Endodermal cell (in vitro differentiated cells): Measurements from ENCODE around the gene ERG. TPM values are rescaled to one million over a fixed set of nuclear protein-coding genes. Genes with fewer than 3 reads are reported as not detected.

Experiments used
- DNase-seq: peaks from one replicate; pipeline ENCODE4 v3.0.0-alpha.2; 2017
- H3K27ac ChIP-seq: 2 replicates; pipeline ENCODE4 v1.5.1; 2013; ENCODE audit warnings: mild to moderate bottlenecking, low read depth, low read length, moderate library complexity
- H3K27me3 ChIP-seq: 2 replicates; pipeline ENCODE4 v1.6.1; 2013; ENCODE audit warnings: mild to moderate bottlenecking, low read length, moderate library complexity; ENCODE audit not compliant: insufficient read depth, control insufficient read depth, poor library complexity, severe bottlenecking
- H3K36me3 ChIP-seq: 2 replicates; pipeline ENCODE4 v1.7.0; 2013; ENCODE audit warnings: mild to moderate bottlenecking, low read length, moderate library complexity; ENCODE audit not compliant: control insufficient read depth, insufficient read depth
- H3K4me1 ChIP-seq: one replicate; pipeline ENCODE4 v1.7.0; 2013; ENCODE audit warnings: low read length; ENCODE audit not compliant: control insufficient read depth, insufficient read depth
- H3K4me3 ChIP-seq: 2 replicates; pipeline ENCODE4 v1.5.1; 2013; ENCODE audit warnings: mild to moderate bottlenecking, low read length, moderate library complexity
- H3K9ac ChIP-seq: 2 replicates; pipeline ENCODE4 v1.6.1; 2013; ENCODE audit warnings: mild to moderate bottlenecking, low read length, moderate library complexity; ENCODE audit not compliant: poor library complexity, severe bottlenecking; ENCODE audit errors: extremely low read depth
- H3K9me3 ChIP-seq: 2 replicates; pipeline ENCODE4 v1.6.1; 2013; ENCODE audit warnings: mild to moderate bottlenecking, low read length, moderate library complexity; ENCODE audit not compliant: control insufficient read depth
- H3K27ac Mint-ChIP-seq: 2 replicates; pipeline ENCODE4 v1.8.0; 2020; ENCODE audit warnings: mixed read lengths
- H3K27me3 Mint-ChIP-seq: 2 replicates; pipeline ENCODE4 v1.8.0; 2021; ENCODE audit warnings: mild to moderate bottlenecking, mixed read lengths; ENCODE audit not compliant: insufficient read depth
- H3K36me3 Mint-ChIP-seq: 2 replicates; pipeline ENCODE4 v1.8.0; 2020; ENCODE audit warnings: low read depth, mixed read lengths
- H3K4me1 Mint-ChIP-seq: 2 replicates; pipeline ENCODE4 v1.8.0; 2020; ENCODE audit warnings: mixed read lengths
- H3K4me3 Mint-ChIP-seq: 2 replicates; pipeline ENCODE4 v1.8.0; 2020; ENCODE audit warnings: mild to moderate bottlenecking, moderate library complexity, mixed read lengths
- H3K9me3 Mint-ChIP-seq: 2 replicates; pipeline ENCODE4 v1.8.0; 2020; ENCODE audit warnings: mild to moderate bottlenecking, mixed read lengths
- WGBS, 2 experiments: methylation state at CpG; one replicate each; pipeline versions ENCODE4 v1.1.5 to v1.1.7; 2013; ENCODE audit warnings: missing lambda C conversion rate in 2 of 2, mixed read lengths in 1 of 2; ENCODE audit not compliant: insufficient coverage in 1 of 2, insufficient read length in 1 of 2; 5-methylcytosine and 5-hydroxymethylcytosine counted together
- total RNA-seq, 2 donors: library from RNA; stranded (reverse); fragmentation: NEBNext Ultra II Directional in 1 of 2; extraction: Animal tissue kit (Norgen Biotek cat#: 25700) in 1 of 2; gene quantifications; 2 replicates in 1 of 2; 3 replicates in 1 of 2; pipeline ENCODE4 v1.2.1, GENCODE V29; 2021
- TF ChIP-seq, protein P1 (sequence below): fragments of 200-600 bp; sonication (generic); conservative IDR thresholded peaks from 2 replicates; pipeline ENCODE4 v1.5.0; 2021; ENCODE audit warnings: antibody characterized with exemption, mild to moderate bottlenecking

Gene ERG
- total RNA-seq, 2 donors from 2014 or later, result not detected

DNA sequence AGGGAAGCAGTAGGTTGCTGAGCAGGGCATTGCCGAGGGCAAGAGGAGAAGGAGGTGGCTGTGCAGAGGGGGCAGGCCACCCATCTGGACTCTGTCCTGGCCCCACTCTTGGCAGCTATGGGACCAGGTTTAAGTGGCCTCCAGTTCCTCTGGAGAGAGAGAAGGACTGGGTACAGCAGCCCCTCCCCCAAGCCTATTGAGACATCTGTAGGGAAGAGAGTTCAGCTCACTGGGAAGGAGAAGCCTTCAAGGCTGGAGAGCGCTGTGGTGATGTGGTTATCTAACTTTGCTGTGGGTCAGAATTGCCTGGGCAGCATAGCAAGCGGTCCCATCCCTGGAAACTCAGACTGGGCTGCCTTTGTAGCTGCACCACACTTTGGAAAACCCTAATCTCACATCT lies 147.6 kb downstream of the ERG start:
- H3K9ac ChIP-seq, result no peak overlapping the region
- peaks cover 7% of the 10 kb centered on the region for H3K4me1 ChIP-seq
- H3K36me3 Mint-ChIP-seq, result no peaks in the 10 kb centered on the region
- H3K27me3 Mint-ChIP-seq, result peaks cover 5% of the 10 kb centered on the region
- H3K4me3 Mint-ChIP-seq, result no peak overlapping the region
- H3K27ac Mint-ChIP-seq, result no peak overlapping the region
- H3K27ac ChIP-seq, result no peak overlapping the region
- TF ChIP-seq, protein P1, sequence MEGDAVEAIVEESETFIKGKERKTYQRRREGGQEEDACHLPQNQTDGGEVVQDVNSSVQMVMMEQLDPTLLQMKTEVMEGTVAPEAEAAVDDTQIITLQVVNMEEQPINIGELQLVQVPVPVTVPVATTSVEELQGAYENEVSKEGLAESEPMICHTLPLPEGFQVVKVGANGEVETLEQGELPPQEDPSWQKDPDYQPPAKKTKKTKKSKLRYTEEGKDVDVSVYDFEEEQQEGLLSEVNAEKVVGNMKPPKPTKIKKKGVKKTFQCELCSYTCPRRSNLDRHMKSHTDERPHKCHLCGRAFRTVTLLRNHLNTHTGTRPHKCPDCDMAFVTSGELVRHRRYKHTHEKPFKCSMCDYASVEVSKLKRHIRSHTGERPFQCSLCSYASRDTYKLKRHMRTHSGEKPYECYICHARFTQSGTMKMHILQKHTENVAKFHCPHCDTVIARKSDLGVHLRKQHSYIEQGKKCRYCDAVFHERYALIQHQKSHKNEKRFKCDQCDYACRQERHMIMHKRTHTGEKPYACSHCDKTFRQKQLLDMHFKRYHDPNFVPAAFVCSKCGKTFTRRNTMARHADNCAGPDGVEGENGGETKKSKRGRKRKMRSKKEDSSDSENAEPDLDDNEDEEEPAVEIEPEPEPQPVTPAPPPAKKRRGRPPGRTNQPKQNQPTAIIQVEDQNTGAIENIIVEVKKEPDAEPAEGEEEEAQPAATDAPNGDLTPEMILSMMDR, result no peak
- DNase-seq, result peak; percentile 35
- no peaks in the 10 kb centered on the region for H3K27me3 ChIP-seq
- no peaks in the 10 kb centered on the region for H3K36me3 ChIP-seq
- peaks cover 34% of the 10 kb centered on the region for H3K4me1 Mint-ChIP-seq
- no peak overlapping the region for H3K4me3 ChIP-seq
- no peaks in the 10 kb centered on the region for H3K9me3 ChIP-seq
- WGBS, 2 experiments, result 95 to 100% methylated on average over 3 of the region's 3 CpGs
- no peaks in the 10 kb centered on the region for H3K9me3 Mint-ChIP-seq

DNA sequence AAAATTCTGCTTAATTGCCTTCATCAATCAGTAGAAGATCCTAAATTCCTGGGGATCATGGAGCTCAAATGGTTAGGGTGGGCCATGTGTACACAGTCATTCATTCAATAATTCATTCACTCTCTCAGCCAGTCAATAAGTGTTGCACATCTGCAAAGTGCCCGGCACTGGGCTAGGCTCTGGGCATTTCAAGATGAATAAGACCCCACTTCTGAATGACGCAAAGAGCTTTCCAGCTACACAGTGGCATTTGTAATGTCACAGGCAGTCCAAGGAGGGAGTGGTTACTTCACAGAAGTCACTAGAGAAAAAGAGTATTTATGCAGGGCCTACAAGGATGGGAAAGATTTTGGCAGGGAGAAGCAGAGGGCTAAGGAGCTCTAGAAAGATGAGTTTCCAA lies 148.3 kb downstream of the ERG start:
- no peak overlapping the region for H3K4me3 Mint-ChIP-seq
- H3K27me3 ChIP-seq, result no peaks in the 10 kb centered on the region
- H3K36me3 ChIP-seq, result no peaks in the 10 kb centered on the region
- no peaks in the 10 kb centered on the region for H3K9me3 ChIP-seq
- DNase-seq, result no peak
- H3K27me3 Mint-ChIP-seq, result peaks cover 1% of the 10 kb centered on the region
- H3K27ac ChIP-seq, result no peak overlapping the region
- peaks cover 7% of the 10 kb centered on the region for H3K4me1 ChIP-seq
- TF ChIP-seq, protein P1, result no peak
- no peak overlapping the region for H3K9ac ChIP-seq
- H3K9me3 Mint-ChIP-seq, result no peaks in the 10 kb centered on the region
- H3K27ac Mint-ChIP-seq, result no peak overlapping the region
- no peak overlapping the region for H3K4me3 ChIP-seq
- no peaks in the 10 kb centered on the region for H3K36me3 Mint-ChIP-seq
- peaks cover 30% of the 10 kb centered on the region for H3K4me1 Mint-ChIP-seq
- WGBS, 2 experiments, result 90 to 97% methylated on average over 2 of the region's 2 CpGs

DNA sequence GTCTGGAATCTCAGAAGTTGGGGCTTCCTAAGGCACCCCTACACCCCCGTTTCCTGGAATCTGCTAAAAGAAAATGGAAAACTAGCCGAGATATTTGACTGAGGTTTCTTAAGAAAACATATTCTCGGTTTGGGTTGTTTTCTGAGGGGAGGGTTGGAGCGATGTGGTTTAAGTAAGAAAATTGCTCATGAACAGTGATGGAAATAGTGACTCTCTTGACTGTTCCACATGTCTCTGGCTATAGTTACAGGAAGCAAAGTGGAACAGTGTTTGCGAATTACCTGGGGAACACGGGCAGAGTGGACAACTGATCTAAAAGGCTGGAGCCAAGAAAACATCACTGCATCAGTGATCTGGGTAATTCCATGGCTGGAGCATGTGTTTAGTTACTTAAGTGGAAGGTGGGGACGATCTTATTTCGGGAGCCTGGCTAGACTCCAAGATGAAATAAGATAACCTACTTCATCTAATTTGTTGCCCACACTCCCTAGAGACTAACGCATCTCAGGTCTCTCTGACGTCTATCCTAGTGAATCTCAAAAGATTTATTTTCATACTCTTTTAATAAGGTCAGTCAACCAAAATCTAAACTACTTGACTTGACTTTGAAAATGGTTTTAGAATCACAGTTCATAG lies 149.0 kb downstream of the ERG start:
- Histone ChIP-seq H3K4me3 (no peak overlapping the region), H3K27ac (no peak overlapping the region), H3K9me3 (no peaks in the 10 kb centered on the region), H3K36me3 (no peaks in the 10 kb centered on the region), H3K9ac (no peak overlapping the region), H3K4me1 (peaks cover 7% of the 10 kb centered on the region), H3K27me3 (no peaks in the 10 kb centered on the region)
- DNase-seq, result peak; percentile 8
- Mint-ChIP-seq H3K36me3 (no peaks in the 10 kb centered on the region), H3K4me1 (peaks cover 24% of the 10 kb centered on the region), H3K27ac (no peak overlapping the region), H3K4me3 (no peak overlapping the region), H3K9me3 (no peaks in the 10 kb centered on the region), H3K27me3 (no peaks in the 10 kb centered on the region)
- TF ChIP-seq, protein P1, result no peak
- WGBS, 2 experiments, result 91 to 96% methylated on average over 5 to 10 of the region's 10 CpGs
